KMS-11 (cell line): Measurements from ENCODE around the gene CAVIN1.
"Not testable (repeated sequence)": the region's sequence is repeated elsewhere in the genome, so short reads cannot be mapped to it uniquely, and the experiment has no call there.

Source experiments
- H2AFZ ChIP-seq: fragments of 200-600 bp; sonication (generic); 2 replicates; pipeline ENCODE4 v1.6.1; 2016; ENCODE audit warnings: antibody characterized with exemption, mixed run types, low read depth
- H3K27ac ChIP-seq: fragments of 200-600 bp; sonication (generic); 2 replicates; pipeline ENCODE4 v1.6.1; 2016; ENCODE audit warnings: mild to moderate bottlenecking, mixed run types
- H3K27me3 ChIP-seq: fragments of 200-600 bp; sonication (generic); 2 replicates; pipeline ENCODE4 v1.6.1; 2017; ENCODE audit warnings: mild to moderate bottlenecking, low read depth, mixed run types, moderate library complexity; ENCODE audit not compliant: insufficient read depth
- H3K36me3 ChIP-seq: fragments of 200-600 bp; sonication (generic); 2 replicates; pipeline ENCODE4 v1.6.1; 2017; ENCODE audit warnings: mild to moderate bottlenecking, mixed run types; ENCODE audit not compliant: insufficient read depth
- H3K4me1 ChIP-seq: fragments of 200-600 bp; sonication (generic); 2 replicates; pipeline ENCODE4 v1.6.1; 2016; ENCODE audit warnings: mild to moderate bottlenecking, low read depth, mixed run types; ENCODE audit not compliant: poor library complexity, severe bottlenecking
- H3K4me2 ChIP-seq: fragments of 200-600 bp; sonication (generic); 2 replicates; pipeline ENCODE4 v1.7.0; 2016; ENCODE audit warnings: mild to moderate bottlenecking, mixed run types
- H3K4me3 ChIP-seq: fragments of 200-600 bp; sonication (generic); IDR thresholded peaks from 2 replicates; pipeline ENCODE4 v1.6.1; 2017; ENCODE audit warnings: low read depth, low read length, mixed read lengths; ENCODE audit not compliant: insufficient read depth
- H3K79me2 ChIP-seq: fragments of 200-600 bp; sonication (generic); 2 replicates; pipeline ENCODE4 v1.6.1; 2016; ENCODE audit warnings: low read depth, mixed run types; ENCODE audit not compliant: insufficient read depth
- H3K9ac ChIP-seq: fragments of 200-600 bp; sonication (generic); 2 replicates; pipeline ENCODE4 v1.6.1; 2016; ENCODE audit warnings: mild to moderate bottlenecking, mixed run types
- H4K20me1 ChIP-seq: fragments of 200-600 bp; sonication (generic); 2 replicates; pipeline ENCODE4 v1.6.1; 2016; ENCODE audit warnings: mild to moderate bottlenecking, mixed run types; ENCODE audit not compliant: insufficient read depth
- TF ChIP-seq, protein P1 (sequence below): fragments of 200-600 bp; sonication (generic); conservative IDR thresholded peaks from 2 replicates; pipeline ENCODE4 v1.6.1; 2017; ENCODE audit warnings: low read depth, mild to moderate bottlenecking, antibody characterized with exemption, low read length, moderate library complexity, mixed read lengths

The CAVIN1 gene

DNA sequence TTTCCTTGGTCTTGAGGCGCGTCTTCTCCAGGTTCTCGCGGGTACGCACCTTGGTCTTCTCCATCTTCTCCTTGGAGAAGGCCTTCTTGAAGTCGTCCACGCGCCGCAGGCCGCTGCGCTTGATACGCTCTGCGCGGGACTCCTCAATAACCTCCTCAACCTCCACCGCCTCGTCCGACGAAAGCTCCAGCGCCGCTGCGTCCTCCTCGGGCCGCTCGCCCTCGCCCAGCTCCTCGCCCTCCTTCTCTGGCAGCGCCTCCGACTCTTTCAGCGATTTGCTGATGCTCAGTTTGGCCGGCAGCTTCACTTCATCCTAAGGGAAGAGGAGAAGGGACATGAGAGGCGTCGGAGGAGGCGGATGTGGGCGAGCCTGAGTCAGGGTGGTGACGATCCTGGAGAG is 18.0 kb downstream of the CAVIN1 start:
- Histone ChIP-seq H3K4me1 (peaks cover 7% of the 10 kb centered on the region), H3K79me2 (no peaks in the 10 kb centered on the region), H3K4me2 (no peak overlapping the region), H3K9ac (no peak overlapping the region), H3K27ac (no peak overlapping the region), H4K20me1 (no peaks in the 10 kb centered on the region), H3K27me3 (no peaks in the 10 kb centered on the region), H3K4me3 (no peak overlapping the region), H3K36me3 (no peaks in the 10 kb centered on the region), H2AFZ (no peak overlapping the region)
- TF ChIP-seq, protein P1, sequence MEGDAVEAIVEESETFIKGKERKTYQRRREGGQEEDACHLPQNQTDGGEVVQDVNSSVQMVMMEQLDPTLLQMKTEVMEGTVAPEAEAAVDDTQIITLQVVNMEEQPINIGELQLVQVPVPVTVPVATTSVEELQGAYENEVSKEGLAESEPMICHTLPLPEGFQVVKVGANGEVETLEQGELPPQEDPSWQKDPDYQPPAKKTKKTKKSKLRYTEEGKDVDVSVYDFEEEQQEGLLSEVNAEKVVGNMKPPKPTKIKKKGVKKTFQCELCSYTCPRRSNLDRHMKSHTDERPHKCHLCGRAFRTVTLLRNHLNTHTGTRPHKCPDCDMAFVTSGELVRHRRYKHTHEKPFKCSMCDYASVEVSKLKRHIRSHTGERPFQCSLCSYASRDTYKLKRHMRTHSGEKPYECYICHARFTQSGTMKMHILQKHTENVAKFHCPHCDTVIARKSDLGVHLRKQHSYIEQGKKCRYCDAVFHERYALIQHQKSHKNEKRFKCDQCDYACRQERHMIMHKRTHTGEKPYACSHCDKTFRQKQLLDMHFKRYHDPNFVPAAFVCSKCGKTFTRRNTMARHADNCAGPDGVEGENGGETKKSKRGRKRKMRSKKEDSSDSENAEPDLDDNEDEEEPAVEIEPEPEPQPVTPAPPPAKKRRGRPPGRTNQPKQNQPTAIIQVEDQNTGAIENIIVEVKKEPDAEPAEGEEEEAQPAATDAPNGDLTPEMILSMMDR: no peak

DNA sequence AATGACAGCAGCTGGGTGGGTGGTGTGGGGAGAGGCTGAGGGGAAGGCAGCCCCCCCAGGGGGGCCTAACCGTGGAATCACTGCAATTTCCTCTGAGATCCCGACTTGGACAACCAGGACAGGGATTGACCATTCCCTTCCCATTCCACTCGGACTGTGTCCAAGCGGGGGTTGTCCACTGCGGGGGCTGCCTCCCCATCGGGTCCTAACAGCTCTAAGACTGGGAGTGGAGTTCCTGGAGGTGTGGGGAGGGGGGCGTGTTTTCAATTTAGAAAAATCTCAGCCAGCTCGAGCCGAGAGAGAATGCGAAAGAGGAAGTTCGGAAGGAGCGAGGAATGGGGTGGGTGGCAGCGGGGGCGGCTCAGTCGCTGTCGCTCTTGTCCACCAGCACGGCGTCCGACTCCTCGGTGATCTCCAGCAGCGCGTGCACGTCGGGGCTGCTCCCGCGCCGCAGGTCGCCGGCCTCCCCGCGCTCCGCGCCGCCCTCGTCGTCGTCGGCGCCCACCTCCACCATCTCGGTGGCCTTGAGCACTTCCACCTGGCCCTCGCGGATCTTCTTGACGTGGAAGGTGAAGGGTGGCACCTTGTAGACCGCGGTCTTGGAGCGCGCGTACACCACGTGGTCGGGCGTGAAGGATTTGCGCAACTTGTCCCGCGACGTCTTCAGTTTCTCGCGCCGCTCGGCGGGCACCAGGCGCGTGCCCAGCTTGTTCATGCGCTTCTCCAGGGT is 18.6 kb downstream of the CAVIN1 start:
- Histone ChIP-seq H4K20me1 (no peaks in the 10 kb centered on the region), H3K36me3 (no peaks in the 10 kb centered on the region)

DNA sequence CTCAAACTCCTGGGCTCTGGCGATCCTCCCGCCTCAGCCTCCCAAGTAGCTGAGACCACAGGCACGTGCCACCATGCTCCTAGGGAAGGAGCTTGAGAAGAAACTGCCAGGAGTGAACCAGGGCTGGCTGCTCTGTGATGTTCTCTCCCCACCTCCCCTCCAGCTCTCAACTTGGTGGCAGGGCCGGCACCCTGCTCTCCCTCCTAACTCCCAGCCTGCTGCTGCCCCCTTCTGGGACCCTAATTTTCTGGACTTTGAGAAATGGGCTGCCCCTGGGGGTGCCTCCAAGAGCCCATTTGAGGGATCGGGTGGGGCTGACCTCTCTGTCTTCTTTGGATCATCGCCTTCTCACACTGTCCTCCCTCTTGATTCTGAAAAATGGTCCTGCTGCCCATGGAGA is 19.9 kb downstream of the CAVIN1 start:
- Histone ChIP-seq H3K27ac (no peak overlapping the region), H3K9ac (no peak overlapping the region), H3K4me3 (no peak overlapping the region), H3K36me3 (no peaks in the 10 kb centered on the region), H3K4me2 (no peak overlapping the region), H3K4me1 (peaks cover 16% of the 10 kb centered on the region), H3K27me3 (no peaks in the 10 kb centered on the region), H2AFZ (no peak overlapping the region), H3K79me2 (no peaks in the 10 kb centered on the region), H4K20me1 (no peaks in the 10 kb centered on the region)
- TF ChIP-seq, protein P1: no peak; the same call in 1 of the 2 replicates

More for the DNA sequence above, 18.6 kb downstream of the CAVIN1 start:
- TF ChIP-seq, protein P1: no peak
- Histone ChIP-seq H3K27me3 (no peaks in the 10 kb centered on the region), H3K4me1 (peaks cover 7% of the 10 kb centered on the region), H3K79me2 (no peaks in the 10 kb centered on the region), H3K27ac (no peak overlapping the region), H2AFZ (no peak overlapping the region), H3K4me2 (no peak overlapping the region), H3K9ac (no peak overlapping the region), H3K4me3 (no peak overlapping the region)

DNA sequence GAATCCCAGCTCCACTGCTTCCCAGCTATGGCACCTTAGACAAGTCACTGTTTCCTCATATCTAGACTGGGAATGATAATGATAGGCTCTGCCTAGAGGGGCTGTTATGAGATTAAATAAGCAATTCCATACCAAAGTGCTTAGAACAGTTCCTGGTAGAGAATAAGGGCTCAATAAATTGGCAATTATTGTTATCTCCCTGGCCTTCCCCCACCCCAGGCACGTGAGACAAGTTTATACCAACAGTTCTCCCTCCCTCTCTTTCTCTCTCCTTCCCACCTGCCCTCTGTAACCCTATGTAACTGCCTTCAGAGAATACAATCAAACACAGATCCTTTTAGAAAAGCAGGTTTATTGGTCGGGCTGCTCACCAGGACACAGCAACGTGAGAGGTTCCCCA is 20.9 kb downstream of the CAVIN1 start:
- peaks cover 11% of the 10 kb centered on the region for H3K4me1 ChIP-seq
- H3K79me2 ChIP-seq: no peaks in the 10 kb centered on the region
- H4K20me1 ChIP-seq: no peaks in the 10 kb centered on the region
- H3K27ac ChIP-seq: no peak overlapping the region
- H3K4me2 ChIP-seq: no peak overlapping the region
- TF ChIP-seq, protein P1: no peak
- no peak overlapping the region for H2AFZ ChIP-seq
- no peaks in the 10 kb centered on the region for H3K36me3 ChIP-seq
- H3K4me3 ChIP-seq: no peak overlapping the region
- no peaks in the 10 kb centered on the region for H3K27me3 ChIP-seq
- H3K9ac ChIP-seq: no peak overlapping the region

DNA sequence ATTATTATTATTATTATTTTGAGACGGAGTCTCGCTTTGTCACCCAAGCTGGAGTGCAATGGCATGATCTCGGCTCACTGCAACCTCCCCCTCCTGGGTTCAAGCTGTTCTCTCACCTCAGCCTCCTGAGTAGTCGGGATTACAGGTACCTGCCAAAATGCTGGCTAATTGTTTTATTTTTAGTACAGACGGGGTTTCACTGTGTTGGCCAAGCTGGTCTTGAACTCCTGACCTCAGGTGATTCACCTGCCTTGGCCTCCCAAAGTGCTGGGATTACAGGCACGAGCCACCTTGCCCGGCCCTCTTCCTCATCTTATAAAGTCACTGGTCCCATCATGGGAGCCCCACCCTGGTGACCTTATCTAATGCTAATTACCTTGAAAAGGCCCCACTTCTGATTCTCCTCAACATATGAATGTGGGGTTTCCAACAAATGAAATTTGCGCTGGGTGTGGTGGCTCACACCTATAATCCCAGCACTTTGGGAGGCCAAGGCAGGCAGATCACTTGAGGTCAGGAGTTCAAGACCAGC is 22.1 kb downstream of the CAVIN1 start:
- H3K4me2 ChIP-seq, H3K4me3 ChIP-seq, H3K27me3 ChIP-seq, H3K4me1 ChIP-seq, H3K79me2 ChIP-seq, H3K27ac ChIP-seq, H2AFZ ChIP-seq, H3K9ac ChIP-seq, H4K20me1 ChIP-seq, H3K36me3 ChIP-seq: not testable (repeated sequence)
